Epithelial cell of alveolus of lung (primary cell): ENCODE data around the gene ATOSA. TPM values are rescaled to one million over a fixed set of nuclear protein-coding genes. Genes with fewer than 3 reads are reported as not detected.

ENCODE experiments used
- total RNA-seq: library from RNA; depleted of rRNA; stranded (reverse); fragments of >200 nt; gene quantifications from 2 replicates; pipeline ENCODE4 v1.2.1, GENCODE V29; 2015

The ATOSA gene, protein sequence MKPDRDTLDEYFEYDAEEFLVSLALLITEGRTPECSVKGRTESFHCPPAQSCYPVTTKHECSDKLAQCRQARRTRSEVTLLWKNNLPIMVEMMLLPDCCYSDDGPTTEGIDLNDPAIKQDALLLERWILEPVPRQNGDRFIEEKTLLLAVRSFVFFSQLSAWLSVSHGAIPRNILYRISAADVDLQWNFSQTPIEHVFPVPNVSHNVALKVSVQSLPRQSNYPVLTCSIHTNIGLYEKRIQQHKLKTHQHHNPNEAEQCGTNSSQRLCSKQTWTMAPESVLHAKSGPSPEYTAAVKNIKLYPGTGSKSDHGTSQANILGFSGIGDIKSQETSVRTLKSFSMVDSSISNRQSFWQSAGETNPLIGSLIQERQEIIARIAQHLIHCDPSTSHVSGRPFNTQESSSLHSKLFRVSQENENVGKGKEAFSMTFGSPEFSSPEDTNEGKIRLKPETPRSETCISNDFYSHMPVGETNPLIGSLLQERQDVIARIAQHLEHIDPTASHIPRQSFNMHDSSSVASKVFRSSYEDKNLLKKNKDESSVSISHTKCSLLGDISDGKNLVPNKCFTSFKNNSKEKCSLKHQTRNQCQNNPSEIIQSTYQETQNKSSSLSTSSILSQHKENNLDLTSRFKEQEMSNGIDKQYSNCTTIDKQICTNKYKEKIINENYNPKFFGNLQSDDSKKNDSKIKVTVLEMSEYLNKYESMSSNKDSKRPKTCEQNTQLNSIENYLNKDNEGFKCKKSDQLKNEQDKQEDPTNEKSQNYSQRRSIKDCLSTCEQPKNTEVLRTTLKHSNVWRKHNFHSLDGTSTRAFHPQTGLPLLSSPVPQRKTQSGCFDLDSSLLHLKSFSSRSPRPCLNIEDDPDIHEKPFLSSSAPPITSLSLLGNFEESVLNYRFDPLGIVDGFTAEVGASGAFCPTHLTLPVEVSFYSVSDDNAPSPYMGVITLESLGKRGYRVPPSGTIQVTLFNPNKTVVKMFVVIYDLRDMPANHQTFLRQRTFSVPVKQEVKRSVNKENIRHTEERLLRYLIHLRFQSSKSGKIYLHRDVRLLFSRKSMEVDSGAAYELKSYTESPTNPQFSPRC
- total RNA-seq, result 10.3 and 17.5 TPM in 2 replicates

DNA sequence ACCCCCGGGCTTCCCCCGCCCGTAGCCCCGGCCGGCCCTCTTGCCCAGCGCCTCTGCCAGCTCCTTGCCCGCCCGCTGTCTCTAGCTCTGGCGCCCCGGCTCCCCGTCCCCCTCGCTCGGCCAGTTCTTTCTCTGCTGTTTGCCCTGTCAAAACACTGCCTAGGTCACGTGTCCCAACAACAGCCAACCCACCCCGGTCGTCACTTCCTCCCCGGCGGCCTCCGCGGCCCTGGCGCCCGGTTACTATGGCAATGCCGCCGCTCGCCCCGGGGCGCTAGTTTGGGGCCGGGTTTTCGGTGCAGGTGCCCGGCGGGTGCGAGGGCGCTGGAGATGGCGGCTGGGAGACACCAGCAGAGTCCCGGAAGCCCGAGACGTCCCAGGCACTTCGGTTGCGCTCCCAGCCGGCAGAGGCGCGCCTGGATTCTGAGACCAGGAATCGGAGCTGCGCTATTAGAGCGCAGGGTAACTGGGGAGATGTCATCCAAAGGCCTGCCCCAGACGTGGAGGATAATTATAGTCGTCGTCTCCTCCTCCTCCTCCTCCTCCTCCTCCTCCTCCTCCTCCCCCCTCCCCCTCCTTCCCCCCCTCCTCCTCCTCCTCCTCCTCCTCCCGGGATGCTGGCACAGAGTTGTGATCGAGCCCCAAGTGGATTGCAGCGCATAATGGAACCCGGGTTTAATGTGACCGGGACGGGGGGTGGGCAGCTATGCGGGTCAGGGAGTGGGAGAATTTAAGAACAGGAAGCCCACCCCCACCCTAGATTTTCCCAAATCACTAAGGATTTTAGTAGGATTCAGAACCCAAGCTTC lies at the start of gene ATOSA:
Gene ATOSA, minus strand, starts transcription at position 157 of the 809 bp plus-strand sequence. CDS start 1,367 bp downstream, outside the sequence.

Other genes starting within 250 kb of the ATOSA start
- gene MYO5A, start 150.5 kb downstream of the ATOSA start, total RNA-seq, result 8.3 and 19.0 TPM in 2 replicates
- gene ARPP19, start 110.4 kb downstream of the ATOSA start, total RNA-seq, result 83.3 and 94.1 TPM in 2 replicates
- not detected in 2 replicates for gene ONECUT1, start 110.9 kb upstream of the ATOSA start, total RNA-seq